ENCODE measurements around the gene BAMBI. TPM values are rescaled to one million over a fixed set of nuclear protein-coding genes. Genes with fewer than 3 reads are reported as not detected.
A peak's percentile ranks its signal among the peaks of the same experiment; 100 is the strongest.

Gene BAMBI
- total RNA-seq, 1 donor from 2014 or later, result 5.8 TPM

DNA sequence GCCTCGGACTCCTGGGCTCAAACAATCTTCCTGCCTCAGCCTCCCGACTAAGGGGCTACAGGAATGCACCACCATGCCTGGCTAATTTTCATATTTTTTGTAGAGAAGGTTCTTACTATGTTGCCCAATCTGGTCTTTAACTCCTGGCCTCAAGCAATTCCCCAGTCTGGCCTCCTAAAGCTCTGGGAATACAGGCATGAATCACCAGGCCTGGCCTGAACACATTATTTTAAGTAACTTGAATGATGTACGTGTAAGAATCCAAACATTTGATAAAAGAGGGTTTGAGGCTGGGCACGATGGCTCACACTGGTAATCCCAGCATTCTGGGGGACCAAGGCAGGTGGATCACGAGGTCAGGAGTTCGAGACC, 13.0 kb upstream of the BAMBI start:
- H3K4me3 Mint-ChIP-seq (ENCODE audit: unreplicated experiment), result no peak overlapping the region
- peaks cover 3% of the 10 kb centered on the region for H3K9me3 Mint-ChIP-seq (ENCODE audit: unreplicated experiment)
- H3K36me3 Mint-ChIP-seq (ENCODE audit: unreplicated experiment), result no peaks in the 10 kb centered on the region
- H3K27me3 Mint-ChIP-seq (ENCODE audit: unreplicated experiment), result peaks cover 16% of the 10 kb centered on the region
- DNase-seq, result no peak
- TF ChIP-seq, protein P1, sequence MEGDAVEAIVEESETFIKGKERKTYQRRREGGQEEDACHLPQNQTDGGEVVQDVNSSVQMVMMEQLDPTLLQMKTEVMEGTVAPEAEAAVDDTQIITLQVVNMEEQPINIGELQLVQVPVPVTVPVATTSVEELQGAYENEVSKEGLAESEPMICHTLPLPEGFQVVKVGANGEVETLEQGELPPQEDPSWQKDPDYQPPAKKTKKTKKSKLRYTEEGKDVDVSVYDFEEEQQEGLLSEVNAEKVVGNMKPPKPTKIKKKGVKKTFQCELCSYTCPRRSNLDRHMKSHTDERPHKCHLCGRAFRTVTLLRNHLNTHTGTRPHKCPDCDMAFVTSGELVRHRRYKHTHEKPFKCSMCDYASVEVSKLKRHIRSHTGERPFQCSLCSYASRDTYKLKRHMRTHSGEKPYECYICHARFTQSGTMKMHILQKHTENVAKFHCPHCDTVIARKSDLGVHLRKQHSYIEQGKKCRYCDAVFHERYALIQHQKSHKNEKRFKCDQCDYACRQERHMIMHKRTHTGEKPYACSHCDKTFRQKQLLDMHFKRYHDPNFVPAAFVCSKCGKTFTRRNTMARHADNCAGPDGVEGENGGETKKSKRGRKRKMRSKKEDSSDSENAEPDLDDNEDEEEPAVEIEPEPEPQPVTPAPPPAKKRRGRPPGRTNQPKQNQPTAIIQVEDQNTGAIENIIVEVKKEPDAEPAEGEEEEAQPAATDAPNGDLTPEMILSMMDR (IDR thresholded peaks at IDR 0.05; ENCODE audit: partially characterized antibody, unreplicated experiment), result no peak
- H3K27ac Mint-ChIP-seq (ENCODE audit: unreplicated experiment), result no peak overlapping the region
- peaks cover 11% of the 10 kb centered on the region for H3K4me1 Mint-ChIP-seq (ENCODE audit: low read depth, unreplicated experiment)

DNA sequence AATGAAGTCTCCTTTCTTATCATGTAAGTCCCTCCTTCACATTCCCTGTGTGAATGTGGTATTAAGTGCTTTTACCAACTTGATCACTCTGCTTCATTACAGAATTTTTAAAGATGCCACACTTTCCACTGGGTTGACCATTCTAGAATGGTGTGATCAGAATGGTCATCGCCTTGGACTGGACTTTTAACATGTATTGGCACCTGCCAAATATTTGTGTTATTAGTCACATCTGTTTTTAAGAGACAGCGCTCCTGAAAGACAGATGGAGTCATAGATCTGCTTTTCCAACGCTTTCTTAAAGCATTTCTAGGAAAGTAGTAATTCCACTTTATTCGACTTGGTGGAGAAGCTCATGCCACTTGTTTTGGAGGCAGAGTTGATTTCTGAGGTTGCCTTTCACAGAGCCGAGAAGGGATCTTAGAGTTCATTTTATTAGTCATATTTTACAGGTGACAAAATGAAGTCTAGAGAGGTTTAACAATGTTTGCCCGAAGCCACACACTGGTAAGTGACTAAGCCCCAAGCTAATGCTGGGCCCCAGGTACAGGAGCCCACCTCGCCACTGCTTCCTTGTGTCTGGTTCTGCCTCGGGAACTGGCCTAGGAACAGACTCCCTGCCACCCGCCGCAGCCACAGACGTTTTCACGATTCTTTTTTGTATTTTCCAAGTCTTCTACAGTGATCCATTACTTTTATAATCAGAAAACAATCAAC, 10.4 kb upstream of the BAMBI start:
- H3K36me3 Mint-ChIP-seq (ENCODE audit: unreplicated experiment), result no peaks in the 10 kb centered on the region
- H3K9me3 Mint-ChIP-seq (ENCODE audit: unreplicated experiment), result peaks cover 4% of the 10 kb centered on the region
- H3K4me3 Mint-ChIP-seq (ENCODE audit: unreplicated experiment), result no peak overlapping the region
- no peak overlapping the region for H3K27ac Mint-ChIP-seq (ENCODE audit: unreplicated experiment)
- H3K27me3 Mint-ChIP-seq (ENCODE audit: unreplicated experiment), result peaks cover 13% of the 10 kb centered on the region
- TF ChIP-seq, protein P1 (IDR thresholded peaks at IDR 0.05; ENCODE audit: partially characterized antibody, unreplicated experiment), result no peak
- DNase-seq, result no peak
- peaks cover 14% of the 10 kb centered on the region for H3K4me1 Mint-ChIP-seq (ENCODE audit: low read depth, unreplicated experiment)

DNA sequence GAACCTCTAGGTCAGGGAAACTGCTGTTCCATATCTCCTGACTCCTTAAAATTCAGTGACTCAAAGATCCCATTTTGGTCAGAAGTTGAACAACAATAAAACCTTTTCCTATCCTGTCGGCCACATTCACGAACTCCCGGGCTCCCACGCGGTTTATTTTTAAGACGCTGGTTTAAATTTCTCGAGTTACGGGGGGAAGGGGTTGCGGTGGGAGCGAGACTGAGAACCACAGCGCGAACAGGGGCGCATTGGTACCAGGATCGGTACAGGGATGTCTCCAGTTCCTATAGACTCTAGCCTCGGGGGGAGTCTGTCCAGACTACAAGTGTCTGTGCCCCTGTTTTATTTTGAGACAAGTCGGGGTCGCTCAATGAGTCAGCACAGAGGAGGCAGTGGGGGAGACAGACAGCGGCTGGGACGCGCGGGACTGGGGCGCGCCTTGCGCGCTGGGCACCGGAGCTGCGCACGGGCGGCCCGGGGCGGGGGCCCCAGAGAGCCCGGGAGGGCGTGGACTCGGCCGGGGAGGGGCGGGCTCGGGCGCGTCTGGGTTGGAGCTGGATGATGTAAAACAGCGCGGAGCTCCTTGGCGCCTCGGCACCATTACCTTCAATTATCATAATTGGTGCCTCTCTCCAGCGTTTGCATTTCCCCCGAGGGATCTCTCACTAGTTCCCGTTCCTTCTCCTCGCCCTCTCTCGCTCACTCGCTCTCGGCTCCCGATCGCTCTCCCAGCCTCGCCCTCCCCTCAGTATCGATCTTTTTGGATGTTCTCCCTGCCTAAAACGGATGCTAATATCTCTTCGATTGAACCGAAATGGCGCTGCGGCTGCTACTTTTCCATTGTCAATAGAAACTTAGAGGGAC, 8.7 kb upstream of the BAMBI start:
- Mint-ChIP-seq H3K4me3 (ENCODE audit: unreplicated experiment) (peak overlapping the region; percentile 83), H3K4me1 (ENCODE audit: low read depth, unreplicated experiment) (peaks cover 14% of the 10 kb centered on the region), H3K9me3 (ENCODE audit: unreplicated experiment) (peaks cover 4% of the 10 kb centered on the region), H3K36me3 (ENCODE audit: unreplicated experiment) (no peaks in the 10 kb centered on the region), H3K27me3 (ENCODE audit: unreplicated experiment) (peaks cover 8% of the 10 kb centered on the region), H3K27ac (ENCODE audit: unreplicated experiment) (peak overlapping the region; percentile 11)
- DNase-seq, result peak; percentile 88
- TF ChIP-seq, protein P1 (IDR thresholded peaks at IDR 0.05; ENCODE audit: partially characterized antibody, unreplicated experiment), result no peak

DNA sequence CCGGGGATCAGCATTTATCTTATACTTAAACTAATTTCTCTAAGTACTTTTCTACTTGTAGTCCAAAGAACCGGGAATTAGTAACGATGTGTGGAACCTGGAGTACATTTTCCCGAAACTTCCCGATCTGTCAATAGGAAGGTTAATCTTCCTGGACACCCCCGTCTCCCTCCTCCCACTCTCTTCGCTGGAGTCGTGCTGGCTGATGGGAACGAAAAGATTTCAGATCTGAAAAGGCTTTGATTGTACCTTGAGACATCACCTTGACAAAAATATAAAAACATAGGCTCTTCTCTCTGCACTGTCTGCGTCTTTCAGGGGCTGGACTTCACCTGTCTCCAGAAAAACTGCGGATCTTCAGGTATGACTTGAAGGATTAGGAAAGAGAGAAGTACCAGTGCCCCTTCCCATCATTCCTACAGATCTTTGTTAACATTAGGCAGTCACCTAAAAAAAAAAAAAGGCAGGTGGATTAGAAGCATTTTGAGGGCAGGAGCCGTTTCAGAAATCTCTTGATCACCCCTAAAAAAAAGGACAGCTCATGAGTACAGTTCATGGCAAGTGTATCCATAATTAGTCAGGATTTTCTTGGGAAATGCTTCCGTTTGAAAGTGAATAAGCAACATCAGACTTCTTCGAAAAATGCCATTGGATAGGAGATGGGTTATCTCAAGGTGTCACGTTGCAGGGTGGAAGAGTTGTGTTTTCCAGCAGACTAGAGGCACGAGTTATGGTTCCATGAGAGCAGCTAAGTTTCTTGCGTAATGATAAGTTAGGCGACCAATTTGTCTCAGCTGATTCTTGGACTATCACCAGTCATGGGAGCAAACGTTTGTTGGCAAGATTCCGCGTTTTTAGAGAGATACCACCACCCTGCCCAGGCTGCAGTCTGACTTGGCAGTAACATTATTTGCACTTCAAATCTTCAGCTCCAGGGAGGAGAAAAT, 7.8 kb upstream of the BAMBI start:
- Mint-ChIP-seq H3K27me3 (ENCODE audit: unreplicated experiment) (peaks cover 8% of the 10 kb centered on the region), H3K4me1 (ENCODE audit: low read depth, unreplicated experiment) (peaks cover 14% of the 10 kb centered on the region), H3K4me3 (ENCODE audit: unreplicated experiment) (peak overlapping the region; percentile 83), H3K36me3 (ENCODE audit: unreplicated experiment) (no peaks in the 10 kb centered on the region), H3K27ac (ENCODE audit: unreplicated experiment) (peak overlapping the region; percentile 60), H3K9me3 (ENCODE audit: unreplicated experiment) (peaks cover 4% of the 10 kb centered on the region)
- DNase-seq, result no peak
- TF ChIP-seq, protein P1 (IDR thresholded peaks at IDR 0.05; ENCODE audit: partially characterized antibody, unreplicated experiment), result no peak

Data from glutamatergic neuron (in vitro differentiated cells).